ENCODE data around the gene IL11RA.
A peak's percentile ranks its signal among the peaks of the same experiment; 100 is the strongest.

Gene IL11RA

GRCh38 chr9:34688329-34689115, 36.5 kb downstream of the IL11RA start:
- DNase-seq = no peak

- DNase-seq = no peak
Observed at GRCh38 chr9:34689116-34689470, 37.1 kb downstream of the IL11RA start.

GRCh38 chr9:34689512-34689911, 37.5 kb downstream of the IL11RA start:
- DNase-seq = no peak

GRCh38 chr9:34690983-34691935, 39.3 kb downstream of the IL11RA start, which contains the start of gene CCL19:
Gene CCL19 (minus strand): TSS chr9:34691276. CDS start chr9:34691139, 137 bp downstream.
- no peak for DNase-seq

GRCh38 chr9:34691936-34692315, 39.9 kb downstream of the IL11RA start:
- DNase-seq = no peak

- DNase-seq = no peak
Observed at GRCh38 chr9:34693560-34693959, 41.6 kb downstream of the IL11RA start.

GRCh38 chr9:34694811-34695210, 42.8 kb downstream of the IL11RA start:
- no peak for DNase-seq

- peak; percentile 87 for DNase-seq
Observed at GRCh38 chr9:34701023-34701768, 49.2 kb downstream of the IL11RA start.

- peak; percentile 89 for DNase-seq
Observed at GRCh38 chr9:34701769-34702736, 50.1 kb downstream of the IL11RA start.

- no peak for DNase-seq
Observed at GRCh38 chr9:34707130-34707529, 55.1 kb downstream of the IL11RA start.

GRCh38 chr9:34709196-34709978, 57.4 kb downstream of the IL11RA start:
- no peak for DNase-seq

GRCh38 chr9:34710023-34710422, 58.0 kb downstream of the IL11RA start, which contains the start of gene CCL21:
Gene CCL21 (minus strand): TSS chr9:34710136. CDS start chr9:34710066, 70 bp downstream.
- DNase-seq = no peak
